K562 (cell line): Measurements from ENCODE around the gene THEM4. TPM values are rescaled to one million over a fixed set of nuclear protein-coding genes. Genes with fewer than 3 reads are reported as not detected.
A peak's percentile ranks its signal among the peaks of the same experiment; 100 is the strongest.

Experiments
- ATAC-seq: fragments of 200-7000 bp; cut with Tn5 transposase; 3 replicates; pipeline ENCODE4 v1.9.1; 2020; ENCODE audit warnings: moderate library complexity
- BruUV-seq: library from RNA; stranded (reverse); fragments of 400-500 nt; replicated peaks from 2 replicates; lab custom pipeline; 2021; lab: Mats Ljungman, UMichigan
- CTCF ChIA-PET: fragments of 300-600 bp; formaldehyde crosslinking; extraction: SDS; loops from one replicate; lab custom pipeline; 2021; ENCODE audit warnings: low intra/inter-chr PET ratio; lab: Yijun Ruan, JAX
- POLR2A ChIA-PET: fragments of 300-600, 350-650 bp; sonication (Branson Sonifier 250); formaldehyde crosslinking; extraction: SDS; loops from one replicate; lab custom pipeline; 2021; ENCODE audit warnings: antibody characterized with exemption, inconsistent platforms; lab: Yijun Ruan, JAX
- DNase-seq, 4 experiments: peaks; one replicate each; pipeline versions ENCODE4 v3.0.0 to v3.0.0-alpha.2; 2011 to 2018; ENCODE audit warnings: low spot score in 3 of 4, mixed read lengths in 3 of 4; ENCODE audit errors: extremely low read depth in 1 of 4
- FAIRE-seq: peaks from 2 replicates; lab custom pipeline; 2011; peaks lifted over from hg19 to GRCh38; lab: Jason Lieb, UNC
- H2AFZ ChIP-seq: 2 replicates; pipeline ENCODE4 v1.6.0; 2011; ENCODE audit warnings: low read depth, low read length, control low read depth, inconsistent platforms
- H3K27ac ChIP-seq: fragments of 200-600 bp; 3 replicates; pipeline ENCODE4 v1.8.0; 2011; ENCODE audit warnings: low read depth, mild to moderate bottlenecking, control low read depth, inconsistent platforms, low read length, moderate library complexity, mixed read lengths; ENCODE audit errors: extremely low read depth
- H3K27me3 ChIP-seq, 2 experiments: fragments of 300-600 bp in 1 of 2; 2 replicates in 1 of 2; 3 replicates in 1 of 2; pipeline versions ENCODE4 v1.6.0 to v1.8.0; 2011; ENCODE audit warnings: inconsistent platforms in 2 of 2, low read length in 2 of 2, mild to moderate bottlenecking in 1 of 2, mixed read lengths in 1 of 2, moderate library complexity in 1 of 2; ENCODE audit not compliant: control insufficient read depth in 2 of 2, insufficient read depth in 2 of 2
- H3K36me3 ChIP-seq: fragments of 300-600 bp; 3 replicates; pipeline ENCODE4 v1.8.0; 2011; ENCODE audit warnings: mild to moderate bottlenecking, low read length, inconsistent platforms; ENCODE audit not compliant: control insufficient read depth, insufficient read depth
- H3K4me1 ChIP-seq, 2 experiments: fragments of 200-600 bp in 1 of 2; replicated peaks in 1 of 2; 2 replicates in 1 of 2; 3 replicates in 1 of 2; pipeline versions ENCODE4 v1.5.1 to v1.8.0; 2011; ENCODE audit warnings: inconsistent platforms in 2 of 2, low read length in 2 of 2, mild to moderate bottlenecking in 1 of 2, mixed read lengths in 1 of 2, moderate library complexity in 1 of 2; ENCODE audit not compliant: control insufficient read depth in 2 of 2, insufficient read depth in 2 of 2
- H3K4me2 ChIP-seq: 2 replicates; pipeline ENCODE4 v1.6.1; 2011; ENCODE audit warnings: low read length, control low read depth, inconsistent platforms, mixed read lengths; ENCODE audit not compliant: insufficient read depth
- H3K4me3 ChIP-seq: fragments of 200-600 bp; sonication (generic), shearing (Covaris generic); 2 replicates; pipeline ENCODE4 v1.5.1; 2016; ENCODE audit warnings: control low read depth, inconsistent platforms
- H3K79me2 ChIP-seq: fragments of 200-600 bp; 3 replicates; pipeline ENCODE4 v1.8.0; 2011; ENCODE audit warnings: low read length, inconsistent platforms; ENCODE audit not compliant: control insufficient read depth, insufficient read depth
- H3K9ac ChIP-seq, 2 experiments: 2 replicates each; pipeline versions ENCODE4 v1.6.0 to v1.6.1; 2011; ENCODE audit warnings: low read depth in 2 of 2, low read length in 2 of 2, control low read depth in 1 of 2, inconsistent platforms in 1 of 2, mild to moderate bottlenecking in 1 of 2, mixed read lengths in 1 of 2; ENCODE audit not compliant: insufficient read depth in 1 of 2
- H3K9me1 ChIP-seq: one replicate; pipeline ENCODE4 v1.6.0; 2011; ENCODE audit warnings: inconsistent platforms, mild to moderate bottlenecking, low read length, moderate library complexity; ENCODE audit not compliant: control insufficient read depth, insufficient read depth
- H3K9me3 ChIP-seq: replicated peaks from 2 replicates; pipeline ENCODE4 v1.5.1; 2011; ENCODE audit warnings: low read depth, low read length, inconsistent platforms; ENCODE audit not compliant: control insufficient read depth, insufficient read depth
- H4K20me1 ChIP-seq: replicated peaks from 2 replicates; pipeline ENCODE4 v1.6.1; 2011; ENCODE audit warnings: low read length, inconsistent platforms, mixed read lengths; ENCODE audit not compliant: control insufficient read depth, insufficient read depth
- ADNP ChIP-seq: fragments of 200-800 bp; sonication (Bioruptor generic); IDR thresholded peaks from 2 replicates; pipeline ENCODE4 v1.6.1; 2016; ENCODE audit warnings: missing genetic modification characterization, missing compliant biosample characterization
- CHD2 ChIP-seq: IDR thresholded peaks from 2 replicates; pipeline ENCODE4 v1.6.1; 2011; ENCODE audit warnings: low read depth, low read length
- ETS2 ChIP-seq: IDR thresholded peaks from 2 replicates; pipeline ENCODE4 v1.6.1; 2016; ENCODE audit warnings: borderline replicate concordance, missing genetic modification characterization, mild to moderate bottlenecking, moderate library complexity, missing compliant biosample characterization; ENCODE audit not compliant: poor library complexity, severe bottlenecking
- GATA2 ChIP-seq: sonication (generic); formaldehyde crosslinking; IDR thresholded peaks from 2 replicates; pipeline ENCODE4 v1.4.0; 2020; ENCODE audit warnings: mild to moderate bottlenecking, missing genetic modification reagents
- HMBOX1 ChIP-seq: sonication (generic); IDR thresholded peaks from 2 replicates; pipeline ENCODE4 v1.6.1; 2016
- HMG20A ChIP-seq: fragments of 450-650 bp; formaldehyde crosslinking; conservative IDR thresholded peaks from 2 replicates; pipeline ENCODE4 v1.4.0; 2020; ENCODE audit warnings: mild to moderate bottlenecking, mixed read lengths
- MXI1 ChIP-seq: IDR thresholded peaks from 2 replicates; pipeline ENCODE4 v1.6.1; 2011; ENCODE audit warnings: low read depth, mild to moderate bottlenecking, improper control_type of control experiment, low read length
- POLR3G ChIP-seq: IDR thresholded peaks from 2 replicates; pipeline ENCODE4 v1.6.1; 2011; ENCODE audit not compliant: insufficient read length, insufficient replicate concordance; ENCODE audit errors: extremely low read depth
- RCOR1 ChIP-seq, 2 experiments: IDR thresholded peaks; 2 replicates each; pipeline ENCODE4 v1.6.1; 2012; ENCODE audit warnings: low read depth in 2 of 2, low read length in 2 of 2, borderline replicate concordance in 1 of 2, improper control_type of control experiment in 1 of 2
- SIRT6 ChIP-seq: IDR thresholded peaks from one replicate; pipeline ENCODE4 v1.6.1; 2012; ENCODE audit warnings: low read depth, mild to moderate bottlenecking, control low read depth, inconsistent platforms, low read length, moderate library complexity
- ZNF232 ChIP-seq: sonication (generic); formaldehyde crosslinking; IDR thresholded peaks from 2 replicates; pipeline ENCODE4 v1.8.0; 2022; ENCODE audit warnings: mild to moderate bottlenecking, missing genetic modification reagents
- ZNF316 ChIP-seq: fragments of 450-650 bp; IDR thresholded peaks from 2 replicates; pipeline ENCODE4 v1.6.1; 2016
- WGBS: fragments of 100-300 bp; shearing (Covaris generic); methylation state at CpG from one replicate; pipeline ENCODE4 v1.1.6; 2016; ENCODE audit warnings: low coverage, mixed read lengths; ENCODE audit not compliant: insufficient coverage; ENCODE audit errors: missing lambda C conversion rate; 5-methylcytosine and 5-hydroxymethylcytosine counted together
- in situ Hi-C: fragments of 300-500 bp; cut with MboI; formaldehyde crosslinking; loops from 4 replicates; pipeline ENCODE4 v1.15.0; 2018; ENCODE audit warnings: inconsistent platforms, mixed read lengths
- intact Hi-C: fragments of 100-400 bp; cut with micrococcal nuclease; formaldehyde crosslinking; loops from 2 replicates; pipeline ENCODE4 v1.14.2; 2022
- polyA plus RNA-seq, 8 experiments: library from polyadenylated mRNA; depleted of rRNA in 4 of 8; stranded (reverse) in 5 of 8; unstranded in 3 of 8; fragments of >200 nt; fragmentation: Nextera tagmentation in 2 of 8; fragmentation: Illumina TruSeq in 1 of 8; extraction: Ambion mirVana in 2 of 8; extraction: Trizol in 1 of 8; gene quantifications; 2 replicates each; pipeline versions ENCODE4 v1.2.1 to v1.2.3, GENCODE V29; 2011 to 2014; ENCODE audit warnings: inconsistent platforms in 1 of 8, missing spikeins in 1 of 8
- total RNA-seq, 7 experiments: library from RNA; depleted of rRNA in 6 of 7; stranded (reverse); fragments of >200 nt in 6 of 7; fragmentation: Illumina TruSeq in 2 of 7; extraction: Trizol in 2 of 7; gene quantifications; 2 replicates each; pipeline versions ENCODE4 v1.2.1 to v1.2.3, GENCODE V29; 2011 to 2021; ENCODE audit warnings: low replicate concordance in 1 of 7
- TF ChIP-seq, protein P1 (sequence below), 3 experiments: fragments of 200-800 bp in 1 of 3; fragments of 250-450 bp in 1 of 3; fragments of 450-650 bp in 1 of 3; sonication (Bioruptor Pico) in 1 of 3; sonication (Bioruptor generic) in 1 of 3; formaldehyde crosslinking in 1 of 3; IDR thresholded peaks; 2 replicates each; pipeline versions ENCODE4 v1.6.1 to v1.8.0; 2016 to 2022; ENCODE audit warnings: mild to moderate bottlenecking in 2 of 3, missing genetic modification characterization in 2 of 3, missing compliant biosample characterization in 1 of 3, moderate library complexity in 1 of 3

The THEM4 gene
- total and polyA plus RNA-seq, 9 of the 15 experiments (the other 6 are each of a cell fraction or from before 2014, with no cell fraction given) = 8.6 to 71.9 (median 35.3) TPM

DNA sequence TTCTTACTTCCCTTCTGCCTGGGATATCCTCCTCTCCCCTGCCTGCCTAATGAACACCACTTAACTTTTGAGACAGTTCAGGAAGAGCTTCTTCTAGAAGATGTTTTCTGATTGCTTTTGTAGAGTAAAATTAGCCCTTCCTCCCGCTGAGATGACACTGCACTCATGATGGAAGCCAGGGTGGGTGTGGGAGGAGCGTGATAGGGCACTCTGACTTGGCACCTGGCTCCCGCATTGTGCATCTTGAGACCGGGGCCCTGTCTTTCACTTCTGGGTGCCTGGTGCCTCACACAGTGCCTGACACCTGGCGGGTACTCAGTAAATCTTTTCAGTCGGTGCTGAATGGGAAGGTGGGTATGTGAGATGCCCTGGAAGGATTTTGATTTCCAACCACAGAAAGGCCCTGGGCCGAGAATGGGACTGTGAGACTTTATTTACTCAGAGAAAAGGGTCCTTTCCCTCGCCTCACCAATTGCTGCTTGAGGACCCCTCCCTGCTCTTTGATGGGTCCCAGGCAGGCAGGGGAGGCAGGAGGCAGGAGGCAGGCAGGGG lies 62.5 kb downstream of the THEM4 start:
- peaks cover 5 to 9% of the 10 kb centered on the region in 2 experiments; a peak in 3 of 5 replicates for H3K4me1 ChIP-seq
- ChIA-PET POLR2A (interaction anchor here (0.7 to 1.4 kb wide), 5 partner anchors 10 to 144 kb away, joined by 3 to 4 read pairs (median 3); no protein-coding TSS in a partner anchor), CTCF (no interaction called here)
- no peak for TF ChIP-seq SIRT6
- TF ChIP-seq ETS2 (tag) = no peak
- TF ChIP-seq ADNP (tag) = no peak
- no peak for TF ChIP-seq GATA2 (CRISPR knock-in tag)
- no peak for TF ChIP-seq HMG20A (CRISPR knock-in tag)
- no peak for TF ChIP-seq HMBOX1
- TF ChIP-seq, protein P1, sequence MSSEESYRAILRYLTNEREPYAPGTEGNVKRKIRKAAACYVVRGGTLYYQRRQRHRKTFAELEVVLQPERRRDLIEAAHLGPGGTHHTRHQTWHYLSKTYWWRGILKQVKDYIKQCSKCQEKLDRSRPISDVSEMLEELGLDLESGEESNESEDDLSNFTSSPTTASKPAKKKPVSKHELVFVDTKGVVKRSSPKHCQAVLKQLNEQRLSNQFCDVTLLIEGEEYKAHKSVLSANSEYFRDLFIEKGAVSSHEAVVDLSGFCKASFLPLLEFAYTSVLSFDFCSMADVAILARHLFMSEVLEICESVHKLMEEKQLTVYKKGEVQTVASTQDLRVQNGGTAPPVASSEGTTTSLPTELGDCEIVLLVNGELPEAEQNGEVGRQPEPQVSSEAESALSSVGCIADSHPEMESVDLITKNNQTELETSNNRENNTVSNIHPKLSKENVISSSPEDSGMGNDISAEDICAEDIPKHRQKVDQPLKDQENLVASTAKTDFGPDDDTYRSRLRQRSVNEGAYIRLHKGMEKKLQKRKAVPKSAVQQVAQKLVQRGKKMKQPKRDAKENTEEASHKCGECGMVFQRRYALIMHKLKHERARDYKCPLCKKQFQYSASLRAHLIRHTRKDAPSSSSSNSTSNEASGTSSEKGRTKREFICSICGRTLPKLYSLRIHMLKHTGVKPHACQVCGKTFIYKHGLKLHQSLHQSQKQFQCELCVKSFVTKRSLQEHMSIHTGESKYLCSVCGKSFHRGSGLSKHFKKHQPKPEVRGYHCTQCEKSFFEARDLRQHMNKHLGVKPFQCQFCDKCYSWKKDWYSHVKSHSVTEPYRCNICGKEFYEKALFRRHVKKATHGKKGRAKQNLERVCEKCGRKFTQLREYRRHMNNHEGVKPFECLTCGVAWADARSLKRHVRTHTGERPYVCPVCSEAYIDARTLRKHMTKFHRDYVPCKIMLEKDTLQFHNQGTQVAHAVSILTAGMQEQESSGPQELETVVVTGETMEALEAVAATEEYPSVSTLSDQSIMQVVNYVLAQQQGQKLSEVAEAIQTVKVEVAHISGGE (CRISPR knock-in tag; IDR thresholded peaks at IDR 0.05) = no peak
- TF ChIP-seq POLR3G = no peak
- no peak for TF ChIP-seq CHD2
- no peak for TF ChIP-seq ZNF232 (CRISPR knock-in tag)
- no peak for TF ChIP-seq ZNF316
- no peak for TF ChIP-seq MXI1
- no peak for TF ChIP-seq RCOR1 (IDR thresholded peaks at IDR 0.05; ENCODE audit: borderline replicate concordance in 1 of 2, low read depth in 2 of 2, low read length in 2 of 2)
- H2AFZ ChIP-seq = peak overlapping the region; percentile 90; the same call in 1 of the 2 replicates
- no peak for FAIRE-seq
- H3K4me2 ChIP-seq = 0 out of 2 replicates have a peak overlapping the region, but pooled peaks have one; percentile 9
- peaks cover 4% of the 10 kb centered on the region for H3K9me1 ChIP-seq
- H3K9ac ChIP-seq = no peak overlapping the region
- BruUV-seq = no TSS peak
- 31% methylated on average over 8 of the region's 8 CpGs for WGBS
- DNase-seq = no peak
- H3K36me3 ChIP-seq = no peaks in the 10 kb centered on the region
- H3K27me3 ChIP-seq = peaks cover 26 to 43% of the 10 kb centered on the region in 2 experiments
- H3K4me3 ChIP-seq = no peak overlapping the region
- H3K9me3 ChIP-seq = no peaks in the 10 kb centered on the region
- ATAC-seq = no peak
- H4K20me1 ChIP-seq = 0 out of 2 replicates have a peak, but pooled peaks cover 3% of the 10 kb centered on the region
- intact Hi-C loops (no loop called here), in situ Hi-C loops (no loop called here)
- H3K79me2 ChIP-seq = no peaks in the 10 kb centered on the region
- no peak overlapping the region for H3K27ac ChIP-seq
